Thymus (tissue), 11 donors: Measurements from ENCODE around the gene CHAT. TPM values are rescaled to one million over a fixed set of nuclear protein-coding genes. Genes with fewer than 3 reads are reported as not detected.
A peak's percentile ranks its signal among the peaks of the same experiment; 100 is the strongest.

Source experiments
- DNase-seq, 9 donors: peaks; one replicate each; pipeline ENCODE4 v3.0.0-alpha.2; 2013; ENCODE audit warnings: low spot score in 9 of 9, low read depth in 6 of 9, missing footprints in 1 of 9
- H3K27ac ChIP-seq, 2 donors: one replicate each; pipeline ENCODE4 v1.5.1; 2013; ENCODE audit warnings: control low read depth in 1 of 2, low read depth in 1 of 2, low read length in 1 of 2, mild to moderate bottlenecking in 1 of 2, moderate library complexity in 1 of 2
- H3K27me3 ChIP-seq, 2 donors: one replicate each; pipeline ENCODE4 v1.5.1; 2013; ENCODE audit warnings: low read length in 1 of 2; ENCODE audit not compliant: control insufficient read depth in 2 of 2, insufficient read depth in 1 of 2
- H3K36me3 ChIP-seq, 2 donors: one replicate each; pipeline ENCODE4 v1.5.1; 2013; ENCODE audit warnings: low read length in 1 of 2, mild to moderate bottlenecking in 1 of 2, moderate library complexity in 1 of 2; ENCODE audit not compliant: control insufficient read depth in 2 of 2, insufficient read depth in 2 of 2
- H3K4me1 ChIP-seq, 2 donors: one replicate each; pipeline ENCODE4 v1.5.1; 2013; ENCODE audit warnings: low read length in 2 of 2; ENCODE audit not compliant: control insufficient read depth in 2 of 2, insufficient read depth in 2 of 2
- H3K4me3 ChIP-seq, 2 donors: one replicate each; pipeline ENCODE4 v1.5.1; 2013; ENCODE audit warnings: low read length in 2 of 2, control low read depth in 1 of 2, mild to moderate bottlenecking in 1 of 2
- H3K9me3 ChIP-seq, 2 donors: one replicate each; pipeline ENCODE4 v1.5.1; 2013; ENCODE audit warnings: low read length in 1 of 2, mild to moderate bottlenecking in 1 of 2; ENCODE audit not compliant: control insufficient read depth in 2 of 2, insufficient read depth in 1 of 2
- WGBS: extraction: QIAGEN DNeasy Blood & Tissue Kit; methylation state at CpG from one replicate; pipeline ENCODE4 v1.1.7; 2013; 5-methylcytosine and 5-hydroxymethylcytosine counted together
- polyA plus RNA-seq: library from polyadenylated mRNA; stranded (reverse); fragments of 200-250 nt; gene quantifications from one replicate; pipeline ENCODE4 v1.2.3, GENCODE V29; 2013
- total RNA-seq: library from RNA; stranded (reverse); fragments of 120-200 nt; gene quantifications from one replicate; pipeline ENCODE4 v1.2.4, GENCODE V29; 2013
- donor health status: healthy.

The CHAT gene
- total and polyA plus RNA-seq, 2 donors: 0.09 TPM; not detected in 1

DNA sequence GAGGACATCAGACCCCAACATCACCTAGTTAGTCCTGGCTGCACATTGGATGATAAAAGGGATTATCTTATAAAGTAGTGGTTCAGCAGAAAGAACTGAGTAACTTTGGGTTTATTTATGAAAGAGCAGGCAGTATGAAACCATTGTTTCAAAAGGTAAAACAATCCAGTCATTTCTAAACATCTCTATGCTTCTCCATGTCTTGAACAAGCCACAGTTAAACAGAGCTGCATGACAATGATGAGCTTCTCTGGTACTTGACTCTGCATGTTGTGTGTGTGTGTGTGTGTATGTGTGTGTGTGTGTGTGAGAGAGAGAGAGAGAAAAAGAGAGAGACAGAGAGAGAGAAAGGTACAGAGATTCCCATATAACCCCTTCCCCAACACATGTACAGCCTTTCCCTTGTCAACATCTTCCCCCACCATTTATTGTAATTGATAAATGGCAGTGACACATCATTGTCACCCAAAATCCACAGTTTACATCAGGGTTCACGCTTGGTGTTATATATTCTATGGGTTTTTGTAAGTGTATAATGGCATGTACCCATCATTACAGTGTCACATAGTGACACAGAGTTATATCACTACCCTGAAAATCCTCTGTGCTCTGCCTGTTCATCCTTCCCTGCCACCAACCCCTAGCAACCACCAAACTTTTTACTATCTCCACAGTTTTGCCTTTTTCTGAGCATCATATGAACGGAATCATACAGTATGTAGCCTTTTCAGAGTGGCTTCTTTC is 36.5 kb upstream of the CHAT start:
- WGBS: 90% methylated on average over 2 of the region's 2 CpGs
- H3K4me1 ChIP-seq: no peaks in the 10 kb centered on the region
- peaks cover 0 to 2% of the 10 kb centered on the region in 2 donors for H3K27me3 ChIP-seq
- H3K27ac ChIP-seq: no peak overlapping the region
- H3K4me3 ChIP-seq: no peak overlapping the region
- H3K9me3 ChIP-seq: no peaks in the 10 kb centered on the region
- DNase-seq: no peak
- no peaks in the 10 kb centered on the region for H3K36me3 ChIP-seq

DNA sequence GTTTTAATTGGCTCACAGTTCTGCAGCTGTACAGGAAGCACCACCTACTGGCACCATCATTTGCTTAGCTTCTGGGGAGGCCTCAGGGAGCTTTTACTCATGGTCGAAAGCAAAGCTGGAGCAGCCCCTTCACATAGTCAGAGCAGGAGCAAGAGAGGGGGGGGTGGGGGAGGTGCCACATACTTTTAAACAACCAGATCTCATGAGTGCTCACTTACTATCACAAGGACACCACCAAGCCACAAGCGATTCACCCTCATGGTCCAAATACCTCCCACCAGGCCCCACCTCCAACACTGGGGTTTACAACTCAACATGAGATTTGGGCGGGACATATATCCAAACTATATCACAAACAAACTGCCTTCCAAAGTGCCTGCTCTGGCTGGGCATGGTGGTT is 35.4 kb upstream of the CHAT start:
- DNase-seq: no peak
- Histone ChIP-seq H3K9me3 (no peaks in the 10 kb centered on the region), H3K27me3 (no peaks in the 10 kb centered on the region), H3K4me3 (no peak overlapping the region), H3K36me3 (no peaks in the 10 kb centered on the region), H3K27ac (no peak overlapping the region), H3K4me1 (no peaks in the 10 kb centered on the region)
- 97% methylated on average over 3 of the region's 3 CpGs for WGBS

DNA sequence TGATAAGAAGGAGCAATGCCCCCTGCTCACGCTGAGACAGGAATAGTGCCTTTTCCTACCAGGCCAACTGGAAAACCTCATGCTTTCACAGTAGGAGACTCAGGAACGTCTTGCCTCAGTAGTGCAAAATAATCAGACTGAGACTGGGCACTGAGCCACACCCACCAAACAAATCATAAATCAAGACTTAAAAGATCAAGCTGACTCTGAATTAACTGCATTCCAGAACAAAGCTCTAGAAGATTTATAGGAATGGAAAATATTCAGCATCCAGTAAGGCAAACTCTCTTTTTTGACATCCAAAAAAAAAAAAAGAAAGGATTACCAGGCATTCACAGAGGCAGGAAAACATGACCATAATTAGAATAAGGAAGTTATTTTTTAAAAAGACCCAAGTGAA is 34.2 kb upstream of the CHAT start:
- H3K36me3 ChIP-seq: no peaks in the 10 kb centered on the region
- no peak overlapping the region for H3K27ac ChIP-seq
- no peaks in the 10 kb centered on the region for H3K27me3 ChIP-seq
- no peaks in the 10 kb centered on the region for H3K9me3 ChIP-seq
- no peaks in the 10 kb centered on the region for H3K4me1 ChIP-seq
- no peak overlapping the region for H3K4me3 ChIP-seq
- DNase-seq: no peak
- WGBS: 72% methylated on average over 2 of the region's 2 CpGs

DNA sequence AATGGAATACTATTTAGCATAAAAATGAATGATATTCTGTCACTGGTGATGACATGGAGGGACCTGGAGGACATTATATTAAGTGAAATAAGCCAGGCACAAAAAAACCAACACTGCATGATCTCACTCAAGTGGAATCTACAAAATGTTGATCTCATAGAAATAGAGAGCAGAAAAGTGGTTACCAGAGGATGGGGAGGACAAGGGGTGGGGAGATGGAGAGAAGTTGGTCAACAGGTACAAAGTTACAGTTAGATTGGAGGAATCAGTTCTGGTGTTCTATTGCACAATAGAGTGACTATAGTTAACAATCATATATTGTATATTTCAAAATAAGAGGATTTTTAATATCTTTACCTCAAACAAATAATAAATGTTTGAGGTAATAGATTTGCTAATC is 28.4 kb upstream of the CHAT start:
- Histone ChIP-seq H3K4me3 (no peak overlapping the region), H3K4me1 (no peaks in the 10 kb centered on the region), H3K36me3 (no peaks in the 10 kb centered on the region), H3K9me3 (no peaks in the 10 kb centered on the region), H3K27me3 (no peaks in the 10 kb centered on the region), H3K27ac (no peak overlapping the region)
- DNase-seq: no peak

DNA sequence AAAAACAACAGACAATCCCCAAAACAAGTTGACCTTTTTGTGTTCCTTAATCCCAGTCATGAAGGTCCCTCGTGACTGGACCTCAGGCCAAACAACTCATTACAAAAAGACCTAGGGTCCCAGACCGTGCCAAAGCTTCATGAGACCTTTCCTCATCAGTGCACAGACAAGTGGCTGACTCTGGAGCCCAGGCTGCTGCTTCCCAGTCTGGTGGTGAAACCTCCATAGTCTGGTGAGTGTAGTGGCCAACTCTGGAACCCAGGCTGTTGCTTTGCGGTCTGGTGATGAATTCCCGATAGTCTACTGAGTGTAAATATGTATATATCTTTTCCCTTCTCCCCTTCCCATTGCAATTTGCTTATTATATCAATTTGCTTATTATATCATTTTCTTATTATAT is 25.9 kb upstream of the CHAT start:
- Histone ChIP-seq H3K27ac (no peak overlapping the region), H3K4me3 (no peak overlapping the region), H3K4me1 (no peaks in the 10 kb centered on the region), H3K9me3 (no peaks in the 10 kb centered on the region), H3K27me3 (no peaks in the 10 kb centered on the region), H3K36me3 (no peaks in the 10 kb centered on the region)
- DNase-seq: no peak
- 91% methylated on average over 4 of the region's 4 CpGs for WGBS

DNA sequence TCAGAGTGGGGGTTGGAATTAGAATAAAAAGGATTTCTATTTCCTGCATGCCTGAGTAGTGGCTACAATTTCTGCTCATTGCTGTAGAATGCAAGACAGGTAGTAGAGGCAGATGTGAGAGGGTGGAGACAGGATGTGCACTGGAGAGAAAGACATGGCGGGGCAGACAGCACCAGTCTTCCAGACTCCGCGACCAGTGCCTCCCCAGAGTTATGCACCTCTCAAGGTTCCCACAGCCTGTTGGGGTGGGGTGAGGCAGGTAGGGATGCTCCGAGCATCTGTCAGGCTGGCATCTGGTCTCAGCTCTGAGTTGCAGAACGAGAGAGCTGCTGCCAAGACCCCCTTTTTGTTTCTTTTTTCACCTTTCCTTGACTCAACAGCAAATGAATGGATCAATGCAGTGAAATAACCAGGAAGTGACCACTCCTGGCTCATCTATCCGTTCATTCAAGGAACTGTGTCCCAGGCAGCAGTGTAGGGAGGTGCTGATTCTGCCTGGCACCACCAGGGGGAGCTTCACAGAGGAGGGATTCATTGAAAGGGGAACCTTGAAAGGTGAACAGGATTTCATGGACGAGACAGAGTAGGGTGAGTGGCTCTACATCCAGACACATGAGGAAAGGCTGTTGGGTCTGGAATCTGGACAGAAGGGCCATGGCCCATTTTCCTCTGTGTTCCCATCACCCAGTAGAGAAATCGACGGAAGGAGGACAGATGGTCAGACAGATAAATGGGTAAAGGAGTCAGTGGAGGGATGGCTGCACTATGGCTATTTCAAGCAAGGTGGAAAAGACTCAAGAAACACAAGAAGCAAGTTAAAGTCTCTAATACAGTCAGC is 20.9 kb upstream of the CHAT start:
- Histone ChIP-seq H3K27ac (no peak overlapping the region), H3K36me3 (no peaks in the 10 kb centered on the region), H3K27me3 (peaks cover 0 to 2% of the 10 kb centered on the region in 2 donors), H3K4me1 (no peaks in the 10 kb centered on the region), H3K4me3 (no peak overlapping the region), H3K9me3 (no peaks in the 10 kb centered on the region)
- DNase-seq: peak in 8 of 9 donors; percentile 3 to 58 (median 28)
- 46% methylated on average over 9 of the region's 9 CpGs for WGBS

DNA sequence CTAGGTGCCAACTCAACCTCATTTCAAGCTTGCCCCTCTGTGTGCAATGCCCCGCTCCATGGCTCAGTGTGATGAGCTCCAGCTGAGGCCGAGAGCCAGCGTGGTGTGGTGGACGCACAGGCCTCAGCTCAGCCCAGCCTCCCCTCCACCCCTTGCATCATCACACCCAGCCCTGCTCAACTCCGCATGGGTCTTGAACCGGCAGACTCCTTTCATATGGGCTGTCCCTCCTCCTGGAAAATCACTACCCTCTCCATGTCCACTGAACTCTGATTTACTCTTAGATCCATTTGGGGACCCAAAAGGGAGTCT is 20.3 kb upstream of the CHAT start:
- no peak for DNase-seq
- no peak overlapping the region for H3K4me3 ChIP-seq
- no peak overlapping the region for H3K27ac ChIP-seq
- no peaks in the 10 kb centered on the region for H3K4me1 ChIP-seq
- peaks cover 0 to 2% of the 10 kb centered on the region in 2 donors for H3K27me3 ChIP-seq
- WGBS: 95% methylated on average over 6 of the region's 6 CpGs
- H3K9me3 ChIP-seq: no peaks in the 10 kb centered on the region
- no peaks in the 10 kb centered on the region for H3K36me3 ChIP-seq

DNA sequence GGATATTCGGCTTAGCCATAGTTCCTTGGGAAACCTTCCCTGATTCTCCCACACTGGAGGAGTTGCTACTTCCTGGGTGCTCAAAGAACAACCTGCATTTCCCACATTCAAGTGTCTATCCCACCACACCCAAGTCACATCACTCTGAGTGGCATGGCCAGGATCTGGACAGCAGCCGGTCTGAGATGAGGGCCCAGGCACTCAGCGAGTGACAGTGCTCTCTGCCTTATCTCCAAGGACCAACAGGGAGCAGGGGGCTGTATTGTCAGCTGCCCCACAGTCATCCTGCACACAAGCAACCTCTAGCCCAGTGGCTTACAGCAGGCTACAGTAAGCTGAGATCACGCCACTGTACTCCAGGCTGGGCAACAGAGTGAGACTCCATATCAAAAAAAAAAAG is 19.8 kb upstream of the CHAT start:
- WGBS: 84% methylated on average over 4 of the region's 4 CpGs
- Histone ChIP-seq H3K9me3 (no peaks in the 10 kb centered on the region), H3K27me3 (peaks cover 0 to 2% of the 10 kb centered on the region in 2 donors), H3K27ac (no peak overlapping the region), H3K36me3 (no peaks in the 10 kb centered on the region), H3K4me1 (no peaks in the 10 kb centered on the region), H3K4me3 (no peak overlapping the region)
- DNase-seq: no peak

DNA sequence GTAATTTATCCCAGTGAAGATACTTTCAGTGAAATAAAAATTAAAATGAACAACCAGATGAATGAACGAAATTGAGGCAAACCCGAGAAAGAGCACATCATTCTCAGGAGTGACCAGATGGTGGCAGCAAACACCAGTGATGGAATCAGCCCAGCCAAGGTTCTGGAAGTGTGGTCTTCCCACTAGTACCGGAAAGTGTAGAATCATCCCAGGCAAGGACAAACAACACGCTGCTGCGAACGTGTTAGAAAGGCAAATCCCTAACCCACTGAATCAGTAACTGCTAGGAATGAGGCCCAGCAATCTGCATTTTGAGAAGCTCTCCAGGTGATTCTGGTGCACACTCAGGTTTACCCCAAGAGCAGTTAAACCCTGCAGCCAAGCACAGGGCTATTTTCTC is 19.2 kb upstream of the CHAT start:
- H3K27ac ChIP-seq: no peak overlapping the region
- no peaks in the 10 kb centered on the region for H3K9me3 ChIP-seq
- no peak overlapping the region for H3K4me3 ChIP-seq
- no peaks in the 10 kb centered on the region for H3K4me1 ChIP-seq
- peak in 3 of 9 donors; percentile 9 to 37 (median 27) for DNase-seq
- WGBS: 4% methylated on average over 6 of the region's 6 CpGs
- H3K36me3 ChIP-seq: no peaks in the 10 kb centered on the region
- H3K27me3 ChIP-seq: peaks cover 0 to 2% of the 10 kb centered on the region in 2 donors
